ENCODE measurements around the gene RPP25. TPM values are rescaled to one million over a fixed set of nuclear protein-coding genes. Genes with fewer than 3 reads are reported as not detected.
A peak's percentile ranks its signal among the peaks of the same experiment; 100 is the strongest.

RPP25 gene, protein sequence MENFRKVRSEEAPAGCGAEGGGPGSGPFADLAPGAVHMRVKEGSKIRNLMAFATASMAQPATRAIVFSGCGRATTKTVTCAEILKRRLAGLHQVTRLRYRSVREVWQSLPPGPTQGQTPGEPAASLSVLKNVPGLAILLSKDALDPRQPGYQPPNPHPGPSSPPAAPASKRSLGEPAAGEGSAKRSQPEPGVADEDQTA
- total RNA-seq (2021) (20.6 and 22.5 TPM in 2 replicates), Bru-seq, nascent RNA (percentile 66 among the genes with signal in this experiment), BruChase-seq, experiment 1, labeled RNA remaining after a 2-hour chase (percentile 72 among the genes with signal in this experiment), BruChase-seq, experiment 2, labeled RNA remaining after a 6-hour chase (percentile 66 among the genes with signal in this experiment)
- long read RNA-seq, transcript RPP25-201 (1 exons, 3,049 nt) = major isoform, 100 of 100 reads
- long read RNA-seq, partial matches to known transcripts = 0 of 100 reads
- long read RNA-seq, other reads (novel, unspliced or antisense) = 0 of 100 reads

GRCh38 chr15:74956648-74957475, at the start of gene RPP25:
RPP25 (minus strand) TSS chr15:74956772; CDS start chr15:74956583, 189 bp downstream.
- CTCF ChIA-PET = interaction anchor here (0.6 to 1.5 kb wide), 5 partner anchors 18 to 245 kb away, joined by 3 to 6 read pairs (median 5); partner anchors contain the start of gene C15orf39
- H3K9me3 ChIP-seq (ENCODE audit: low read depth, low read length, poor library complexity, severe bottlenecking) = no peaks in the 10 kb centered on the region
- TF ChIP-seq, protein P1, sequence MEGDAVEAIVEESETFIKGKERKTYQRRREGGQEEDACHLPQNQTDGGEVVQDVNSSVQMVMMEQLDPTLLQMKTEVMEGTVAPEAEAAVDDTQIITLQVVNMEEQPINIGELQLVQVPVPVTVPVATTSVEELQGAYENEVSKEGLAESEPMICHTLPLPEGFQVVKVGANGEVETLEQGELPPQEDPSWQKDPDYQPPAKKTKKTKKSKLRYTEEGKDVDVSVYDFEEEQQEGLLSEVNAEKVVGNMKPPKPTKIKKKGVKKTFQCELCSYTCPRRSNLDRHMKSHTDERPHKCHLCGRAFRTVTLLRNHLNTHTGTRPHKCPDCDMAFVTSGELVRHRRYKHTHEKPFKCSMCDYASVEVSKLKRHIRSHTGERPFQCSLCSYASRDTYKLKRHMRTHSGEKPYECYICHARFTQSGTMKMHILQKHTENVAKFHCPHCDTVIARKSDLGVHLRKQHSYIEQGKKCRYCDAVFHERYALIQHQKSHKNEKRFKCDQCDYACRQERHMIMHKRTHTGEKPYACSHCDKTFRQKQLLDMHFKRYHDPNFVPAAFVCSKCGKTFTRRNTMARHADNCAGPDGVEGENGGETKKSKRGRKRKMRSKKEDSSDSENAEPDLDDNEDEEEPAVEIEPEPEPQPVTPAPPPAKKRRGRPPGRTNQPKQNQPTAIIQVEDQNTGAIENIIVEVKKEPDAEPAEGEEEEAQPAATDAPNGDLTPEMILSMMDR (conservative IDR thresholded peaks at IDR 0.05; ENCODE audit: low read depth, low read length) = no peak
- no peak for TF ChIP-seq EZH2 (IDR thresholded peaks at IDR 0.05; ENCODE audit: borderline replicate concordance, low read depth, low read length, poor library complexity, severe bottlenecking)
- no TSS peak for BruUV-seq (replicated peaks)
- intact Hi-C loops (cut with micrococcal nuclease; ENCODE audit: unreplicated experiment) = no loop called here
- H3K36me3 ChIP-seq (ENCODE audit: insufficient read depth, low read length, poor library complexity, severe bottlenecking) = no peaks in the 10 kb centered on the region
- peak within 1 kb of the TSS; percentile 66 for H3K4me3 ChIP-seq (ENCODE audit: low read depth, low read length, poor library complexity, severe bottlenecking)
- DNase-seq (ENCODE audit: low spot score) = peak; percentile 92
- H3K27ac ChIP-seq (ENCODE audit: low read depth, low read length, poor library complexity, severe bottlenecking) = peak within 1 kb of the TSS; percentile 73
- no peaks in the 10 kb centered on the region for H3K27me3 ChIP-seq (replicated peaks; ENCODE audit: insufficient read depth, low read depth, low read length, poor library complexity)
- H3K4me1 ChIP-seq (ENCODE audit: insufficient read depth, low read length, poor library complexity, severe bottlenecking) = peaks cover 60% of the 10 kb centered on the region
- POLR2A ChIA-PET (ENCODE audit: low non-redundant PET) = interaction anchor here (0.6 to 0.7 kb wide), 3 partner anchors 495 to 651 kb away, joined by 3 to 19 read pairs (median 3); partner anchors contain the start of gene SIN3A

DNA sequence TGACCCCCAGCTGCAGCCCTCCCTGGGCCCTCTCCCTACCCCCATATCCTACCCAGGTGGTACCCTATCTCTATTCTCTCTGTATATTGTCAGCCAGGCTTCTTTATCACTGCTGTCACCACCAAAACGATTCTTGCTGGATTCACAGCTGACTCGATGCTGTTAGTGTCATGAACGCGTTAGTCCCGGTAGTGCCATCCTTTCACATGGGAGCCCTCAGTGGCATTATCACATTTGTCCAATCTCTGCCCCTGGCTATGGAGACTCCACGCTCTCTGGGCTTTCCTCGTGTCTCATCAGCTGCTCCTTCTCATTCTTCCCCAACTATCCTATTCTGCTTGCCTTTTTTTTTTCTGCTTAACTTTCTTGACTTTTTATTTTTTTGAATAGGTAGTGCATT, 45.8 kb upstream of the RPP25 start:
- Histone ChIP-seq H3K36me3 (ENCODE audit: insufficient read depth, low read length, poor library complexity, severe bottlenecking) (no peaks in the 10 kb centered on the region), H3K9me3 (ENCODE audit: low read depth, low read length, poor library complexity, severe bottlenecking) (no peaks in the 10 kb centered on the region), H3K4me1 (ENCODE audit: insufficient read depth, low read length, poor library complexity, severe bottlenecking) (no peaks in the 10 kb centered on the region), H3K27me3 (replicated peaks; ENCODE audit: insufficient read depth, low read depth, low read length, poor library complexity) (no peaks in the 10 kb centered on the region), H3K27ac (ENCODE audit: low read depth, low read length, poor library complexity, severe bottlenecking) (no peak overlapping the region), H3K4me3 (ENCODE audit: low read depth, low read length, poor library complexity, severe bottlenecking) (no peak overlapping the region)
- ChIA-PET CTCF (no interaction called here), POLR2A (ENCODE audit: low non-redundant PET) (no interaction called here)
- DNase-seq (ENCODE audit: low spot score) = no peak
- no TSS peak for BruUV-seq (replicated peaks)
- intact Hi-C loops (cut with micrococcal nuclease; ENCODE audit: unreplicated experiment) = no loop called here
- TF ChIP-seq, protein P1 (conservative IDR thresholded peaks at IDR 0.05; ENCODE audit: low read depth, low read length) = no peak
- no peak for TF ChIP-seq EZH2 (IDR thresholded peaks at IDR 0.05; ENCODE audit: borderline replicate concordance, low read depth, low read length, poor library complexity, severe bottlenecking)

- DNase-seq (ENCODE audit: low spot score) = no peak
- no peak overlapping the region for H3K27ac ChIP-seq (ENCODE audit: low read depth, low read length, poor library complexity, severe bottlenecking)
- H3K4me1 ChIP-seq (ENCODE audit: insufficient read depth, low read length, poor library complexity, severe bottlenecking) = no peaks in the 10 kb centered on the region
- H3K27me3 ChIP-seq (replicated peaks; ENCODE audit: insufficient read depth, low read depth, low read length, poor library complexity) = peaks cover 1% of the 10 kb centered on the region
- H3K9me3 ChIP-seq (ENCODE audit: low read depth, low read length, poor library complexity, severe bottlenecking) = no peaks in the 10 kb centered on the region
- TF ChIP-seq EZH2 (IDR thresholded peaks at IDR 0.05; ENCODE audit: borderline replicate concordance, low read depth, low read length, poor library complexity, severe bottlenecking) = no peak
- TF ChIP-seq, protein P1 (conservative IDR thresholded peaks at IDR 0.05; ENCODE audit: low read depth, low read length) = no peak
- CTCF ChIA-PET = no interaction called here
- POLR2A ChIA-PET (ENCODE audit: low non-redundant PET) = no interaction called here
- H3K4me3 ChIP-seq (ENCODE audit: low read depth, low read length, poor library complexity, severe bottlenecking) = no peak overlapping the region
- H3K36me3 ChIP-seq (ENCODE audit: insufficient read depth, low read length, poor library complexity, severe bottlenecking) = no peaks in the 10 kb centered on the region
- intact Hi-C loops (cut with micrococcal nuclease; ENCODE audit: unreplicated experiment) = no loop called here
- no TSS peak for BruUV-seq (replicated peaks)
Observed at GRCh38 chr15:75001310-75001709, 44.7 kb upstream of the RPP25 start.

Measured in A673 (cell line).